Mucosa of descending colon (tissue), 3 donors: ENCODE data around the gene MRPL11. TPM values are rescaled to one million over a fixed set of nuclear protein-coding genes. Genes with fewer than 3 reads are reported as not detected.

Source experiments
- ATAC-seq: fragments of 200-7000 bp; cut with Tn5 transposase; one replicate; pipeline ENCODE4 v1.9.1; 2020; ENCODE audit warnings: mild to moderate bottlenecking, moderate library complexity
- DNase-seq, 3 donors: peaks; one replicate each; pipeline ENCODE4 v3.0.0-alpha.2; 2020
- H3K36me3 ChIP-seq: fragments of 200-600 bp; one replicate; pipeline ENCODE4 v1.8.0; 2021; ENCODE audit warnings: low read depth, mild to moderate bottlenecking
- H3K4me1 ChIP-seq: fragments of 200-600 bp; one replicate; pipeline ENCODE4 v1.8.0; 2021; ENCODE audit warnings: low read depth, mild to moderate bottlenecking
- H3K4me3 ChIP-seq: fragments of 200-600 bp; one replicate; pipeline ENCODE4 v1.8.0; 2021; ENCODE audit warnings: mild to moderate bottlenecking
- H3K9me3 ChIP-seq: fragments of 200-600 bp; one replicate; pipeline ENCODE4 v1.8.0; 2021; ENCODE audit warnings: mild to moderate bottlenecking
- intact Hi-C, 2 donors: fragments of 100-400 bp; cut with DNase I in 1 of 2; cut with micrococcal nuclease in 1 of 2; formaldehyde crosslinking; loops; one replicate each; pipeline versions ENCODE4 v1.11.0 to v1.11.1; 2022; cut with DNase I, micrococcal nuclease
- total RNA-seq, 3 donors: library from RNA; stranded (reverse); fragmentation: NEBNext Ultra II Directional in 2 of 3; extraction: Animal tissue kit (Norgen Biotek cat#: 25700) in 2 of 3; gene quantifications; one replicate each; pipeline versions ENCODE4 v1.2.1 to v1.2.4, GENCODE V29; 2021 to 2023
- TF ChIP-seq, protein P1 (sequence below): fragments of 200-600 bp; IDR thresholded peaks from one replicate; pipeline ENCODE4 v1.8.0; 2022; ENCODE audit warnings: antibody characterized with exemption, mild to moderate bottlenecking
- donor health status: DM: no; HTN: no; CAD: no; lungs with moderate emphysema.
- donor health status: DM: no; HTN: no; CAD: no.
- donor health status: DM: no; HTN: yes; CAD: no.

The MRPL11 gene
- total RNA-seq, 3 donors from 2014 or later = 43.7 to 64.9 (median 46.6) TPM

DNA sequence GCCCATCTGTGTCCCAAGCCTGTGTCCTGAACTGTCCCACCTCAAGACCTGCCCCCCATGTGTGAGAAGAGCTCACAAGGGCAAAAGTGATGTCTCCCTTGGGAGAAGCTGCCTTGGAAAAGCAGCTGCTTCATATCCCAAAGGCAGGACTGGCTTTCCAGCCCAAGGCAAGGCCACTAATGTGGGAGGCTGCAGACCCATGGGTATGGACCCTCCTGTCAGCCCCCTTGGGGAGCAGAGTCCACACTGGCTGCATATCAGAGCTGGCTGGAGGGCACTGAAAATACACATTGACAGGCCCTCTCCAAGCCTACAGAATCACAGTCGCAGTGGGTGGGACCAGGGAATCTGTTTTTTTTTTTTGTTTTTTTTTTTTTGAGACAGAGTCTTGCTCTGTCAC, 30.8 kb upstream of the MRPL11 start:
- intact Hi-C loops = no loop called here
- no peak for ATAC-seq
- no peak for DNase-seq

DNA sequence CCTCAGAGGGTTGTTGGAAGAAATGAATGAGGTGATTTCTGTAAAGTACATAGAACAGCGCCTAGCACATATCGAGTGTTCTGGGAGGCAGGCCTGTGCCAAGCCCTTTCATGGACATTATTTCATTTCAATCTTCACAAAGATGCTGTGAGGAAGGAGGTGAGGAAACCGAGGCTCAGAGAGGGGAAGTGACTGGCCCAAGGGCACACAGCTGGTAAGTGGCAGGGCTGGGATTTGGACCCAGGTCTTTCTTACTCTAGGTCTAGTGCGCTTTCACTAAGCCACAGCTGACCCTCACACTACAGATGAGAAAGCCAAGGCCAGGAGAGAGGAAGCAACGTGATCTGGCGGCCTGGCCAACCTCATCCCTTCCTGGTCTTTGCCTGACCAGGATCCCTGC, 30.0 kb upstream of the MRPL11 start:
- ATAC-seq = no peak
- H3K9me3 ChIP-seq = no peaks in the 10 kb centered on the region
- no peak overlapping the region for H3K4me3 ChIP-seq
- no peaks in the 10 kb centered on the region for H3K36me3 ChIP-seq
- TF ChIP-seq, protein P1, sequence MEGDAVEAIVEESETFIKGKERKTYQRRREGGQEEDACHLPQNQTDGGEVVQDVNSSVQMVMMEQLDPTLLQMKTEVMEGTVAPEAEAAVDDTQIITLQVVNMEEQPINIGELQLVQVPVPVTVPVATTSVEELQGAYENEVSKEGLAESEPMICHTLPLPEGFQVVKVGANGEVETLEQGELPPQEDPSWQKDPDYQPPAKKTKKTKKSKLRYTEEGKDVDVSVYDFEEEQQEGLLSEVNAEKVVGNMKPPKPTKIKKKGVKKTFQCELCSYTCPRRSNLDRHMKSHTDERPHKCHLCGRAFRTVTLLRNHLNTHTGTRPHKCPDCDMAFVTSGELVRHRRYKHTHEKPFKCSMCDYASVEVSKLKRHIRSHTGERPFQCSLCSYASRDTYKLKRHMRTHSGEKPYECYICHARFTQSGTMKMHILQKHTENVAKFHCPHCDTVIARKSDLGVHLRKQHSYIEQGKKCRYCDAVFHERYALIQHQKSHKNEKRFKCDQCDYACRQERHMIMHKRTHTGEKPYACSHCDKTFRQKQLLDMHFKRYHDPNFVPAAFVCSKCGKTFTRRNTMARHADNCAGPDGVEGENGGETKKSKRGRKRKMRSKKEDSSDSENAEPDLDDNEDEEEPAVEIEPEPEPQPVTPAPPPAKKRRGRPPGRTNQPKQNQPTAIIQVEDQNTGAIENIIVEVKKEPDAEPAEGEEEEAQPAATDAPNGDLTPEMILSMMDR = no peak
- DNase-seq = no peak
- intact Hi-C loops = no loop called here
- H3K4me1 ChIP-seq = peaks cover 8% of the 10 kb centered on the region

More for the DNA sequence above, 30.8 kb upstream of the MRPL11 start:
- TF ChIP-seq, protein P1 = no peak
- H3K4me1 ChIP-seq = peaks cover 8% of the 10 kb centered on the region
- no peaks in the 10 kb centered on the region for H3K36me3 ChIP-seq
- H3K4me3 ChIP-seq = no peak overlapping the region
- H3K9me3 ChIP-seq = no peaks in the 10 kb centered on the region

DNA sequence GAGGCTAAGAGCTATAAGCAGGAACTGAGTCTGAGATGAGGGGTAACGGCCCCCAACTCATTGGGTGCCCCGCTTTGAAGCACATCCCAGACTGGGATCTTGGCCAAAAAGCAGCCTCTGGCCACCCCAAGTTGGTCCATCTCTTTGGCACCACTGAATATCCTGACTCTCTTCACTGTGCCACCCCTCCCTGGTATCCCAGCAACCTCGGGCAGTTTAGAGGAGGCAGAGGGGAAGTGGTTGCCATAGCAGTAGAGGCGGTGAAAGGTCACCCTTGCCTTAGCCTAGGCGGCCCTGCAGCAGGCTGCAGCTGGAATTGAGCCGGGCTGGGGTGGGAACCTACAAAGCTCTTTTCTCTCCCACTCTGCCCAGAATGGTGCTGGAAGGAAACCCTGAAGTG, 29.1 kb upstream of the MRPL11 start:
- H3K36me3 ChIP-seq = no peaks in the 10 kb centered on the region
- no peak overlapping the region for H3K4me3 ChIP-seq
- TF ChIP-seq, protein P1 = no peak
- H3K9me3 ChIP-seq = no peaks in the 10 kb centered on the region
- DNase-seq (peak in 2 of 3 donors; percentile 60 to 64), ATAC-seq (peak; percentile 65)
- intact Hi-C loops = no loop called here
- peaks cover 8% of the 10 kb centered on the region for H3K4me1 ChIP-seq

DNA sequence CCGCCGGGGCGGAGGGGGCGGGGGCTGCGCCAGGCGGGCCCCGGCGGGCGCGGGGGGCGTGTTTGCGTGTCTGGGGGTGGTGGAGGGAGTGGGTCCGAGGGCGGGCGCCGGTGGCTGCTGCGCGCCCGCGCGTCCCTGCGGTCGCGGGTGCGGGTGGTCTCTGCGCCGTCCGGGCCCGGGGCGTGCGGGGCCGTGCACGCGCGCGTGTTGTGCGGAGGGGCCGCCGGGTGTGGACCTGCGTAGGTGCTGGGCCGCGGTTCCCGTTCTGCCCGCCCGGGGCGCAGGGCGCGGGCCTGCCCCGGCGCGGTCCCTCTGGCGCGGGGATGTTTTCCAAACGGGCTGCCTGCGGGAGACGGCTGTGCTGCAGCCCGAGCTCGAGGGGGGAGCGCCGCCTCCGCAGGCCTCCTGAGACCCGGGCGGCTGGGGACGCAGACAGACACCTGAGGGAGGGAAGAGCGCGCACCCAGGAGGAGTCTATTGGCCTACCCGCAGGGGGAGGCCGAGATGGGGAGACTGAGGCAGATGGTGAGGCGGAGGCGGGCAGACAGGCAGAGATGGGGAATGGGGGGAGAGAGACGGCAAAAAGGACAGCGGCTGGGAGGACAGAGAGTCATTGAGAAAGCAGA, 28.5 kb upstream of the MRPL11 start:
- peak in 1 of 3 donors; percentile 68 for DNase-seq
- peak overlapping the region; percentile 24 for H3K4me3 ChIP-seq
- peaks cover 8% of the 10 kb centered on the region for H3K4me1 ChIP-seq
- intact Hi-C loops = no loop called here
- no peaks in the 10 kb centered on the region for H3K9me3 ChIP-seq
- TF ChIP-seq, protein P1 = peak; percentile 22
- ATAC-seq = peak; percentile 18
- no peaks in the 10 kb centered on the region for H3K36me3 ChIP-seq

DNA sequence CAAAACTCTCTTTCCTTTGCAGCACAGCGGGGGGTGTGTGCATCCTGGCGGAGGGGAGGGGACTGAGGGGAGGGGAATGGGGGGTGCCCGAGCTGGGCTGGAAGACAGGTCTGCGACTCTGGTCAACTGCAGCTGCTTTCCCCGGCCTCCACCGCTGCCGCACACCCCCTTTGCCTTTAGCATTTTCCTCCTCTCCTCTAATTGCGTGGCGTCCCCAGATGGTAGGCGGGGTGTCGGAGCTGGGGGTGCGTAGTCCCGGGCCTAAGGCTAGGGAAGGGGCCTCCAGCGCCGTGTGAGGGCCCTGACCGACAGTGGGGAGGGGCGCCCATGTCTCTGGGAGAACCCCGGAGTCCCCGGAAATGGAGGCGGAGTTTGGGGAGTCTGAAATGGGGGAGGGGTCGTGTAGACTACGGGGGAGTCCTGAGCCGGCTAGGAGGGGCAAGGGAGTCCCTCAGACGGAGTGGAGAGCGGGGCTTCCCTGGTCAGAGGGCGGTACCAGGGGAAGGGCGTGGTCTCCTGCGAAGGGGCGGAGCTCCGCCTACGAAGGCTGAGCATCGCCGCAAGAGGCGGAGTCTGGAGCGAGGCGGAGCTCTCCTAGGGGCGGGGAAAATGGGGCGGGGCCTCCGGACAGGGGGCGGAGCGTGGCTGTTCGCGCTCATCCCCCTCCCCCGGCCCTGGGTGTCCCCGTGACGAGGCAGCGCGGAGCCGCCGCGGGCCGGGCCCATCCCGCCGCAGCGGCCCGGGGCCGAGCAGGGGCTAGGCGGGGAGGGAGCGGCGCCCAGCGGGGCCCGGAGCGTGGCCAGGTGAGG, 27.8 kb upstream of the MRPL11 start, which contains the start of gene PELI3:
PELI3 (plus strand) TSS at position 681 of the 809 bp plus-strand sequence. CDS start 1,224 bp downstream, outside the sequence.
- ATAC-seq (peak; percentile 98), DNase-seq (peak; percentile 95 to 97 (median 95))
- intact Hi-C loops = no loop called here
- Histone ChIP-seq H3K4me3 (peak within 1 kb of the TSS; percentile 24), H3K36me3 (no peaks in the 10 kb centered on the region), H3K4me1 (peaks cover 8% of the 10 kb centered on the region), H3K9me3 (no peaks in the 10 kb centered on the region)
- TF ChIP-seq, protein P1 = no peak
